Brain pericyte (primary cell): Measurements from ENCODE around the gene GLIPR2.
"Not testable (repeated sequence)": the region's sequence is repeated elsewhere in the genome, so short reads cannot be mapped to it uniquely, and the experiment has no call there.

Source experiments
- DNase-seq: peaks from one replicate; pipeline ENCODE4 v3.0.0-alpha.2; 2012; ENCODE audit warnings: low read depth, low spot score

Gene GLIPR2

GRCh38 chr9:36123515-36123914, 13.0 kb upstream of the GLIPR2 start:
- DNase-seq, result no peak

GRCh38 chr9:36125062-36125855, 11.3 kb upstream of the GLIPR2 start:
- no peak for DNase-seq

- DNase-seq, result no peak
Measured at GRCh38 chr9:36126016-36126730, 10.4 kb upstream of the GLIPR2 start.

- DNase-seq, result no peak
Measured at GRCh38 chr9:36127652-36128244, 8.8 kb upstream of the GLIPR2 start.

GRCh38 chr9:36128349-36128748, 8.2 kb upstream of the GLIPR2 start:
- no peak for DNase-seq

GRCh38 chr9:36129139-36129538, 7.4 kb upstream of the GLIPR2 start:
- no peak for DNase-seq

- DNase-seq, result not testable (repeated sequence)
Measured at GRCh38 chr9:36131666-36132065, 4.9 kb upstream of the GLIPR2 start.

GRCh38 chr9:36132086-36132485, 4.4 kb upstream of the GLIPR2 start:
- DNase-seq, result no peak

GRCh38 chr9:36134761-36135505, 1.6 kb upstream of the GLIPR2 start:
- DNase-seq, result no peak

- DNase-seq, result no peak
Measured at GRCh38 chr9:36135741-36136271, 727 bp upstream of the GLIPR2 start.

- no peak for DNase-seq
Measured at GRCh38 chr9:36136894-36137391, 410 bp downstream of the GLIPR2 start.

- DNase-seq, result no peak
Measured at GRCh38 chr9:36137392-36138004, 965 bp downstream of the GLIPR2 start.

- no peak for DNase-seq
Measured at GRCh38 chr9:36138496-36138895, 2.0 kb downstream of the GLIPR2 start.

GRCh38 chr9:36138901-36139300, 2.4 kb downstream of the GLIPR2 start:
- no peak for DNase-seq

GRCh38 chr9:36140086-36141084, 3.9 kb downstream of the GLIPR2 start:
- no peak for DNase-seq

- no peak for DNase-seq
Measured at GRCh38 chr9:36141288-36141687, 4.8 kb downstream of the GLIPR2 start.

GRCh38 chr9:36141761-36142160, 5.2 kb downstream of the GLIPR2 start:
- DNase-seq, result no peak

GRCh38 chr9:36142510-36143244, 6.1 kb downstream of the GLIPR2 start:
- no peak for DNase-seq

GRCh38 chr9:36143245-36143641, 6.7 kb downstream of the GLIPR2 start:
- no peak for DNase-seq
